Dermis blood vessel endothelial cell (primary cell): Measurements from ENCODE around the gene DNASE1L3. TPM values are rescaled to one million over a fixed set of nuclear protein-coding genes. Genes with fewer than 3 reads are reported as not detected.
A peak's percentile ranks its signal among the peaks of the same experiment; 100 is the strongest.

Experiments
- DNase-seq: peaks from one replicate; pipeline ENCODE4 v3.0.0; 2010
- total RNA-seq: library from RNA; depleted of rRNA; stranded (reverse); fragments of >200 nt; gene quantifications from 2 replicates; pipeline ENCODE4 v1.2.3, GENCODE V29; 2014

The DNASE1L3 gene
- total RNA-seq, 1 donor from 2014 or later, result 10.6 TPM

GRCh38 chr3:58177747-58178527 is 32.8 kb downstream of the DNASE1L3 start:
- DNase-seq, result peak; percentile 90

- DNase-seq, result no peak
These were observed 33.8 kb downstream of the DNASE1L3 start for GRCh38 chr3:58176827-58177489.

- DNase-seq, result no peak
These were observed 34.6 kb downstream of the DNASE1L3 start for GRCh38 chr3:58176185-58176530.

GRCh38 chr3:58175437-58176184 is 35.2 kb downstream of the DNASE1L3 start:
- peak; percentile 51 for DNase-seq

- DNase-seq, result no peak
These were observed 35.7 kb downstream of the DNASE1L3 start for GRCh38 chr3:58175187-58175436.

GRCh38 chr3:58173669-58174398 is 36.9 kb downstream of the DNASE1L3 start:
- peak; percentile 68 for DNase-seq

- DNase-seq, result peak; percentile 66
These were observed 37.6 kb downstream of the DNASE1L3 start for GRCh38 chr3:58173029-58173668.

- DNase-seq, result no peak
These were observed 39.6 kb downstream of the DNASE1L3 start for GRCh38 chr3:58171126-58171525.

GRCh38 chr3:58170376-58170775 is 40.4 kb downstream of the DNASE1L3 start:
- no peak for DNase-seq

GRCh38 chr3:58169371-58169770 is 41.4 kb downstream of the DNASE1L3 start:
- DNase-seq, result no peak

GRCh38 chr3:58168498-58168897 is 42.3 kb downstream of the DNASE1L3 start:
- DNase-seq, result no peak

GRCh38 chr3:58167431-58168351 is 43.1 kb downstream of the DNASE1L3 start:
- peak; percentile 79 for DNase-seq

- no peak for DNase-seq
These were observed 45.6 kb downstream of the DNASE1L3 start for GRCh38 chr3:58164906-58165821.

GRCh38 chr3:58164199-58164879 is 46.4 kb downstream of the DNASE1L3 start:
- peak; percentile 54 for DNase-seq

GRCh38 chr3:58163234-58163633 is 47.5 kb downstream of the DNASE1L3 start:
- DNase-seq, result peak; percentile 45

- DNase-seq, result peak; percentile 97
These were observed 49.1 kb downstream of the DNASE1L3 start for GRCh38 chr3:58161435-58162398.

- no peak for DNase-seq
These were observed 50.4 kb downstream of the DNASE1L3 start for GRCh38 chr3:58160399-58160798.

GRCh38 chr3:58158442-58159153 is 52.2 kb downstream of the DNASE1L3 start:
- no peak for DNase-seq
